GM19239 (cell line): ENCODE results near the gene NRXN3.

Source experiments
- DNase-seq: peaks from one replicate; pipeline ENCODE4 v3.0.0; 2011; ENCODE audit warnings: low spot score; ENCODE audit not compliant: insufficient read length
- FAIRE-seq: peaks from 2 replicates; lab custom pipeline; 2011; peaks lifted over from hg19 to GRCh38; lab: Jason Lieb, UNC

Gene NRXN3

DNA sequence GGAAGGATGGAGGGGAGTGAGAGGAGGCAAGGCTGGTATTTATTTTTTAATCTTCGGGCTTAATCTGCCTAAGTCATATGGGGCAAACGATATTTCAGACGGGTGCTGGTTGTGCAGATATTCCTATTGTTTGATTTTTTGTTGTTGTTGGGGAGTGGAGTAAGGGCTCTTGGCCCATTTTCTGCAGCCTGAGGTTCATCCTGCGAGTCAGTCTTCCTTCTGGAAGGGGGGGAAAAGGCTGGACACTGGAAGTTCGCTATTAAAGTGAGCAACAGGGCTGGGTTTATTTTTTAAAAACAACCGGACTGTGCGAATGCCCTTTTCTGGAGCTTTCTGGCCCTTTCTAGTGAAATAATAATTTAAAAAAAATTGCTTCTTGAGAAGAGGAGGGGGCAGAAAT lies 2.3 kb downstream of the NRXN3 start:
- DNase-seq (no peak), FAIRE-seq (no peak)

GRCh38 chr14:78173346-78174035 lies 3.3 kb downstream of the NRXN3 start:
- no peak for DNase-seq
- no peak for FAIRE-seq

DNA sequence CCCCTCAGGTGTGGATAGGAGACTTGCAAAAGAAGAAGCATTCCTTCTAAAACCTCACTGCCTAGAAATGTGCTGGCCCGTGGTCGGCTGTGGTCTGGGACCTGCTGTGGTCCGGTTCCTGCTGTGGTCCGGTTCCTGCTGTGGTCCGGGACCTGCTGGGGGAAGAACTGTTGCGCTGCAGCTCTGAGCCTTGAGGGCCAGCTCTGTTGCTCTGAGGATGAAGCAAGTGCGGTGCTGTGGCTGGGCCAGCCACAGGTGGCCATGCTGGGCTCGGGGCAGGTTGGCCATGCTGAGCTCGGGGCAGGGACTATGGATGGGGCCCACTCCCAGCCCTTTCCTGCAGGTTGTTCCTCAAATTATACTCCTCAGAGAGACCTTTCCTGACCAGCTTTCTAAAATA lies 5.2 kb downstream of the NRXN3 start:
- no peak for FAIRE-seq
- no peak for DNase-seq

- FAIRE-seq (no peak), DNase-seq (no peak)
Observed at GRCh38 chr14:78178071-78178470, 7.9 kb downstream of the NRXN3 start.

DNA sequence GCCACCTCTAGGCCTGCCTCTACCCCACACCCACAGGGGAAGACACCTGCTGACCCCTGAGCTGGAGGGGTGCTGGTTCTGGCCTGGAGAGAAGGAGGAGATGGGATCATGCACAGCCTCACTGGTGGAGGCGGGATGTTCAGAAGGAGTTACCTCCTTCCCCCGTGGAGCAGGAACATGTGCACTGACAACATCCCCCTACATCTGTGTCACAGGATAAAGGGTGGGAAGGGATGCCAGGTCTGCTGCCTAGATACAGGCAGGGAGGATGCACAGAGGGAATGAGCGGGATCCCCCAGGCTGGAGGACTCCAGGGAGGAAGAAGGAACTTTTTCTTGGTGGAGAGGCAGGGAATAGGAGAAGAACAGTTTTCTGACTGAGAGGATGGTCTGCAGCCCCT lies 8.8 kb downstream of the NRXN3 start:
- no peak for FAIRE-seq

GRCh38 chr14:78181270-78181669 lies 11.1 kb downstream of the NRXN3 start:
- FAIRE-seq (no peak), DNase-seq (no peak)

More for the DNA sequence above, 8.8 kb downstream of the NRXN3 start:
- DNase-seq, result no peak

- no peak for DNase-seq
Observed at GRCh38 chr14:78182722-78183121, 12.5 kb downstream of the NRXN3 start.

GRCh38 chr14:78184157-78184556 lies 14.0 kb downstream of the NRXN3 start:
- FAIRE-seq (no peak), DNase-seq (no peak)

More at GRCh38 chr14:78182722-78183121, 12.5 kb downstream of the NRXN3 start:
- FAIRE-seq, result no peak

DNA sequence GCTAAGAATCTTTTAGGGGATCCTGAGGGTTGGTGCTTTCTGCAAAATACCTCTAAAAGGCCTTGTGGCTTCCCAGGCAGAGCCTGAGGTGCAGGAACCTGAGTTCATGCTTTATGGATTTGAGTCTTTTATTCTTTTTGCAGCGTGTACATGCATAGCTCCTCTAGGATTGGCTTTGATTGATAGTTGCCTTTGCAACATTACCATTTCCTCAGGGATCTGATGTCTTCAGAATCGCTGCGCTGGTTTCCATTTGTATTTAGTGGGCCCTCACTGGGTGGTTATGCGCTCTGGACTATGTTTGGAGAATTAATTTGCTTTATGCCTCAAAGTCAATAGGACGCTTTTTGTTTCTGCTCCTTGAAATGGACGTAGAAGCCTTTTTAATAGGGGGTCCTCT lies 16.1 kb downstream of the NRXN3 start:
- DNase-seq (no peak), FAIRE-seq (no peak)

- no peak for FAIRE-seq
- no peak for DNase-seq
Observed at GRCh38 chr14:78188882-78189281, 18.7 kb downstream of the NRXN3 start.

- FAIRE-seq, result no peak
Observed at GRCh38 chr14:78195431-78195830, 25.3 kb downstream of the NRXN3 start.

DNA sequence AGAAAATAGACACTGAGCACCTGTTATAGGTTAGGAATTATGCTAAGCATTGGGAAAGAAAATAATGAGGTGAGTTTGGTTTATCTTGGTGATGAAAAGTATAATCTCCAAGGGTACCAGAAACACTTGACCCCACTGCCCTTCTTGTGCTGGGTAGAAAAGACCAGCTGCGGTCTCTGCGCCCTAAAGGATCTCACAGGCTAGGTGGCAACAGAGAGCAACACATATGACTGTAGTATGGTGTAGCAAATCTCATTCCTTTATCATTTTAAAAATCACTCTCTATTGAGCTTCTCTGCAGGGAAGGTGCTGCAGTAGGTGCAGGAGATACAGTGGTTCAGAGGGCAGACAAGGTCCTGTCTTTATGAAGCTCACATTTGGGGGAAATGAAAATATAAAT lies 26.1 kb downstream of the NRXN3 start:
- DNase-seq (no peak), FAIRE-seq (no peak)

More at GRCh38 chr14:78195431-78195830, 25.3 kb downstream of the NRXN3 start:
- DNase-seq, result no peak

- no peak for DNase-seq
- no peak for FAIRE-seq
Observed at GRCh38 chr14:78197051-78197450, 26.9 kb downstream of the NRXN3 start.

DNA sequence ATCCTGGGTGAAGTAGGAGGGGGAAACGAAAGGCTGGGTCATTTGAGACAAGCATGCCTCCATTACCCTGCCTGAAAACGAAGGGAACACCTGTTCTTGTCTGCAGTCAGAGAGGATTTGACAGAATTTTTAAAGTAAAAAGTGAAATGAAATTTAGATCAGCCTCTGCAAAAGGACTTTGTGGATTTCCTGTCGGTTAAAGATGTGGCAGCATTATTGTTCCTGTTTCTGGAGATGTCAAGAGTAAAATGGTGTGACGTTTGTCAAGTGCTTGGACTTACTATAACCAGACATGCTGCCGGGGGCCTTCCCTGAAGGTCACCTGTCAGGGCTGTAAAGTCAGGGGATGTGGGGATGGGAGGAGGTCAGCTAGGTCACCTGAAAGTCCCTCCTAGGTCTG lies 32.0 kb downstream of the NRXN3 start:
- FAIRE-seq (no peak), DNase-seq (no peak)

DNA sequence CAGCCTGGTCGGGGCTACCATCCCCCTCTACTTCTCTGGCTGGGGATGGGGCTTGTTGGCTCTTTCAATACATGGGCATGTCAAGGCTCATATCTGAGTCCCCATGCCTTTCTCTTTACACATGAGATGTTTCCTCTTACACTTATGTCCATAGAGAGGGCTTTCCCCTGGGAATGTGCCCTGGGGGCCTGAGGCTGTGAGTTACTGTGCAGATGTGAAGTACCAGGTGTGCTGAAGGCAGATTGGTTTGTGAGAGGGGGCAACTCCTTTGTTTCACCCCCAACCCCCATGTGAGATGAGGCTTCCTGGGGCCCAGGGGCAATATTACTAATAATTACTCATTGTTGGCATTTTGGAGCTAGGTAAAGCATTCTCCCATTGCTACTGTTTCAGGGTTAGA lies 32.8 kb downstream of the NRXN3 start:
- DNase-seq (no peak), FAIRE-seq (no peak)

GRCh38 chr14:78207414-78207813 lies 37.2 kb downstream of the NRXN3 start:
- no peak for FAIRE-seq
- no peak for DNase-seq

GRCh38 chr14:78220273-78220672 lies 50.1 kb downstream of the NRXN3 start:
- no peak for FAIRE-seq
- DNase-seq, result no peak

- no peak for DNase-seq
- FAIRE-seq, result no peak
Observed at GRCh38 chr14:78222746-78223145, 52.6 kb downstream of the NRXN3 start.

DNA sequence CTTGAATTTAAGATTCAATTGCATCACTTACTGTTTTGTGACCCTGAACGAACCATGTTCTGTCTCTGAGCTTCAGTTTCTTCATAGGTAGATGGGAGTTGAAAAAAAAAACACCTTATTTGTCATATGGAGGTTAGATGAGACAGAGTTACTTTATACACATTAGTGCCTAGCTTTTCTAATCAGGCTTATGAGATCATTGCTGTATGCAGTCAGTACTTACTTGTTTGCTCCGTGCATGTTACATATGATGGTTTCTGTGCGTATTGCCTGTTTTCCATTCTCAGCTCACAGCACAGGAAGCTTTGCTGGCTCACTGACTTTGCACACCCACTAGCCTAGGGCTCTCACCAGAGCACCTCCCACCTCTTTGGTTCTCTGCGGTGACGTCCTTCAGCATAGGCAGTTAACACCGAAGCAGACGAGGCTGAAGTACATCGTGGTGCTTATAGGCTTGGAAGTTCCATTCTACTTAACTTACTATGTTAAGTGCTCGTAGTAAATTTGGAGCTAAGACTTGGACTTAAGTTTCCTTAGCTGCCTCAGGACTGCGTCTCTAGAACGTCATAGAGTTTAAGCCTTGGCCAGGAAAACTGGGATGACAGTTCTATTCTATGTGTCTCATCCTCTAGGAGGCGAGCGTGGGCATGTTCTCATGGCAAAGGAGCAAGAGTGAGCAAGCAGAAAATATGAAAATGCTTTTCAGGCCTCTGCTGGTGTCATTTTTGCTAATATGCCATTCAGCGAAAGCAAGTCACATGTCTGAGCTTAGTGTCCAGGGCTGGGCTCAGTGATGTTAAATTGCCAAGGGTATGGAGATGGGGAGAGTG lies 57.3 kb downstream of the NRXN3 start:
- DNase-seq, result no peak

DNA sequence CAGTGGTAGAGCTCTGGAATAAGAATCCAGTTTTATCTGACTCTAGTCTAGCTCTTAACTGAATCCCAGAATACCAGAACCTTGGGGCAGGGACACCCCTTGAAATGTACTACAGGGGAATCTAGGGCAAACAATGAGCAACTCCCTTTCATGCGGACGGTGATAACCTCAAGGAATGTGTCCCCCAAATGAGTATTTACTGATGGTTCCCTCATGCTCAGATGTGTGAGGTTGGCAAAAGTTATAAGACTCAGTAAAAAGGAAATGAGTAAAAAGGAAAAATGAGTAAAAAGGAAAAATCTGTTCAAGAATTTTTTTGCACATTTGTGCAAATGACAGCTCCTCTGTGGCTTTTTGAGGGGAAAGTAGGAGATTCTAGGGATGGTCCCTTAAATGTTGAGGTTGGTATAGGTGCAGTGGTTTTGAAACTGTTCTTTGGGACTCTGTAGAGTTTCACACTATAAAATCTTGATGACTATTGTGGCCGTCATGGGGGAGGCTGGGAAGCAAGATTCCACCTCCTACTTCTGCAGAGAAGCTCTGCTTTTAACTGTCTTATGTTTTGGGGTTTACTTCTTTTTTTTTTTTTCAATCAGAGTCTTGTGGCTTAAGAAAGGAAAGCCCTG lies 58.6 kb downstream of the NRXN3 start:
- no peak for DNase-seq
- no peak for FAIRE-seq

More for the DNA sequence above, 57.3 kb downstream of the NRXN3 start:
- no peak for FAIRE-seq
